ENCODE data around the gene CLIC5.

- TF ChIP-seq CTCF (IDR thresholded peaks at IDR 0.05; ENCODE audit: insufficient read depth, low read depth, low read length) (no peak), EZH2 (IDR thresholded peaks at IDR 0.05; ENCODE audit: insufficient read depth, low read length) (no peak)
Measured at GRCh38 chr6:45838451-45838850, 177.2 kb downstream of the CLIC5 start.

All from astrocyte (in vitro differentiated cells and primary cell).